ENCODE measurements around the gene TMEM91.

DNA sequence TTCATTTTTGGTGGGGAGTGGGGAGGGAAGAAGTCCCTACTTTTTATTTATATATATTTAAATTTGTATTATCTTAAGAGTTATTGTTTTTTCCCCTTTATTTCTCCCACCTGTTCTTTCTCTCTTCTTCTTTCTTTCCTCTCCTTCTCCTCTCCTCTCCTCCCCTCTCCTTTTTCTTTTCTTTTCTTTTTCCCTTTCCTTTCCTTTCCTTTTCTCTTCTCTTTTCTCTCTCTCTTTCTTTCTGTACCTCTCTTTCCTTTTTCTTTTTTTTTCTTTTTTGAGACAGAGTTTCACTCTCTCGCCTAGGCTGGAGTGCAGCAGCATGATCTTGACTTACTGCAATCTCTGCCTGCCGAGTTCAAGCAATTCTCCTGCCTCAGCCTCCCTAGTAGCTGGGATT is 23.2 kb downstream of the TMEM91 start:
- TF ChIP-seq, protein P1, sequence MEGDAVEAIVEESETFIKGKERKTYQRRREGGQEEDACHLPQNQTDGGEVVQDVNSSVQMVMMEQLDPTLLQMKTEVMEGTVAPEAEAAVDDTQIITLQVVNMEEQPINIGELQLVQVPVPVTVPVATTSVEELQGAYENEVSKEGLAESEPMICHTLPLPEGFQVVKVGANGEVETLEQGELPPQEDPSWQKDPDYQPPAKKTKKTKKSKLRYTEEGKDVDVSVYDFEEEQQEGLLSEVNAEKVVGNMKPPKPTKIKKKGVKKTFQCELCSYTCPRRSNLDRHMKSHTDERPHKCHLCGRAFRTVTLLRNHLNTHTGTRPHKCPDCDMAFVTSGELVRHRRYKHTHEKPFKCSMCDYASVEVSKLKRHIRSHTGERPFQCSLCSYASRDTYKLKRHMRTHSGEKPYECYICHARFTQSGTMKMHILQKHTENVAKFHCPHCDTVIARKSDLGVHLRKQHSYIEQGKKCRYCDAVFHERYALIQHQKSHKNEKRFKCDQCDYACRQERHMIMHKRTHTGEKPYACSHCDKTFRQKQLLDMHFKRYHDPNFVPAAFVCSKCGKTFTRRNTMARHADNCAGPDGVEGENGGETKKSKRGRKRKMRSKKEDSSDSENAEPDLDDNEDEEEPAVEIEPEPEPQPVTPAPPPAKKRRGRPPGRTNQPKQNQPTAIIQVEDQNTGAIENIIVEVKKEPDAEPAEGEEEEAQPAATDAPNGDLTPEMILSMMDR (conservative IDR thresholded peaks at IDR 0.05; ENCODE audit: low read length): no peak
- TF ChIP-seq EZH2phosphoT487 (IDR thresholded peaks at IDR 0.05; ENCODE audit: borderline replicate concordance, low read depth, low read length): no peak
